ENCODE measurements around the gene TEX11.

TEX11 gene

DNA sequence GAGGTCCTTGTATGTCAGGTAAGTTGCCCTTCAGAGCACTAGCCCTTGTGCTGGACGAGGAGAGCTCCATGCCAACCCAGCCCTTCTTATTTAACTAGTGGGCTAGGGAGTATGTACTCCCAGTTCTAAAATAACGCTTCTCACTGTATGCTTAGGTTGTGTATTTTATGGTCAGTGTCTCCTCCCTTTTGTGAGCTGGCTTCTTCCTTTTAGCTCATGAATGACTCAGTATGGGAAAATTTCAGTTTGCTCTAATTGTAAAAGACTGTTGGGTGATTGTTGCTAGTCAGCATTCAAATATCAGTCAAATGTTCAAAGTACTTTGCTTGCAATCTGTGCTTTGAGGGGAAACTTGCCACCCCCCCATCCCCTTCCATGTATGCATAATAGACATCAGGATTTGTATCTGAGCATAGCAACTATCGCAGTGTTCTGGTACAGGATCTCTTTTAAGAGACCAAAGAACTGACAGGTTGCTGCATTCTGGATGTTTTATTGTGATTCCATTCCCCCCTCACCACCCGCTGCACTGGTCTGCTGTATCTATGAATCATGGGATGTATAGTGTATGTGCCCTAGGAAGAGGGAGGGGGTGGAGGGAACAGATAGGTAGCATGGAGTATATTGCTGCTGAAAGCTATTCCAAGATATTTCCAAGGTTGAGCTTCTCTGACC is 429.1 kb downstream of the TEX11 start:
- H4K20me1 ChIP-seq (ENCODE audit: control insufficient read depth, insufficient read depth, low read depth, low read length) = no peaks in the 10 kb centered on the region
- no peaks in the 10 kb centered on the region for H3F3A ChIP-seq (ENCODE audit: control insufficient read depth, insufficient read depth)
- no peak overlapping the region for H3K27ac ChIP-seq (ENCODE audit: low read depth, low read length)
- H3K4me1 ChIP-seq (ENCODE audit: control insufficient read depth, low read length) = peaks cover 4% of the 10 kb centered on the region
- no peak overlapping the region for H3K4me3 ChIP-seq (ENCODE audit: low read length)
- no peaks in the 10 kb centered on the region for H3K9me3 ChIP-seq (ENCODE audit: control insufficient read depth, insufficient read depth, low read length)
- no peaks in the 10 kb centered on the region for H3K27me3 ChIP-seq (ENCODE audit: control insufficient read depth, low read length)
- no peaks in the 10 kb centered on the region for H3K79me2 ChIP-seq (ENCODE audit: control insufficient read depth, low read length)
- no peak for TF ChIP-seq EZH2phosphoT487 (IDR thresholded peaks at IDR 0.05; ENCODE audit: borderline replicate concordance, low read length)
- H3K36me3 ChIP-seq (ENCODE audit: control insufficient read depth, low read length) = no peaks in the 10 kb centered on the region
- no peak overlapping the region for H3K4me2 ChIP-seq (ENCODE audit: low read length)
- no peaks in the 10 kb centered on the region for H3K9me2 ChIP-seq (replicated peaks; ENCODE audit: control insufficient read depth, low read length)

Data from DOHH2 (cell line).